Ishikawa (cell line): Measurements from ENCODE around the gene MED6.

Source experiments
- CEBPB ChIP-seq: IDR thresholded peaks from 2 replicates; pipeline ENCODE4 v1.6.1; 2012
- EP300 ChIP-seq: IDR thresholded peaks from 2 replicates; pipeline ENCODE4 v1.6.1; 2012; ENCODE audit warnings: borderline replicate concordance
- FOXM1 ChIP-seq: IDR thresholded peaks from 2 replicates; pipeline ENCODE4 v1.6.1; 2012; ENCODE audit warnings: low read depth, borderline replicate concordance
- NFIC ChIP-seq: IDR thresholded peaks from 2 replicates; pipeline ENCODE4 v1.6.1; 2012
- RAD21 ChIP-seq: IDR thresholded peaks from 2 replicates; pipeline ENCODE4 v1.6.1; 2012; ENCODE audit warnings: low read depth
- REST ChIP-seq: IDR thresholded peaks from 2 replicates; pipeline ENCODE4 v1.6.1; 2012; ENCODE audit warnings: low read depth, mild to moderate bottlenecking
- TAF1 ChIP-seq: IDR thresholded peaks from 2 replicates; pipeline ENCODE4 v1.6.1; 2012; ENCODE audit warnings: low read depth, mild to moderate bottlenecking
- TEAD4 ChIP-seq: IDR thresholded peaks from 2 replicates; pipeline ENCODE4 v1.6.1; 2012
- ZBTB7A ChIP-seq: IDR thresholded peaks from 2 replicates; pipeline ENCODE4 v1.6.1; 2012; ENCODE audit warnings: low read depth
- TF ChIP-seq, protein P1 (sequence below): IDR thresholded peaks from 2 replicates; pipeline ENCODE4 v1.6.1; 2012

DNA sequence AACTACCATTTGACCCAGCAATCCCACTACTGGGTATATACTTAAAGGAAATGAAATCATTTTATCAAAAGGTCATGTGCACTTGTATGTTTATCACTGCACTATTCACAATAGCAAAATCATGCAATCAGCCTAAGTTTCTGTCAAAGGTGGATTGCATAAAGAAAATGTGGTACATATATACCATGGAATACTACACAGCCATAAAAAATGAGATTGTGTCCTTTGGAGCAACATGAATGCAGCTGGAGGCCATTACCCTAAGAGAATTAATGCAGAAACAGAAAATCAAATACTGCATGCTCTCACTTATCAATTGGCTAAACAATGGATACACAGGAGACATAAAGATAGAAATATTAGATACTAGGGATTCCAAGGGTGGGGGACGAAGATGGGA lies 27.4 kb downstream of the MED6 start:
- TF ChIP-seq CEBPB (no peak), ZBTB7A (no peak), NFIC (no peak), EP300 (no peak), TAF1 (no peak), RAD21 (no peak), TEAD4 (no peak), REST (no peak), FOXM1 (no peak)
- TF ChIP-seq, protein P1, sequence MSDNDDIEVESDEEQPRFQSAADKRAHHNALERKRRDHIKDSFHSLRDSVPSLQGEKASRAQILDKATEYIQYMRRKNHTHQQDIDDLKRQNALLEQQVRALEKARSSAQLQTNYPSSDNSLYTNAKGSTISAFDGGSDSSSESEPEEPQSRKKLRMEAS = no peak
